ENCODE results near the gene BHMT.
"Not testable (repeated sequence)": the region's sequence is repeated elsewhere in the genome, so short reads cannot be mapped to it uniquely, and the experiment has no call there.

The BHMT gene

GRCh38 chr5:79180449-79180848 lies 68.8 kb downstream of the BHMT start:
- not testable (repeated sequence) for DNase-seq

GRCh38 chr5:79181419-79182022 lies 69.9 kb downstream of the BHMT start:
- DNase-seq, result no peak
